Neural cell (in vitro differentiated cells): ENCODE results near the gene GDPD5.

Experiments used
- TF ChIP-seq, protein P1 (sequence below): fragments of 450-650 bp; IDR thresholded peaks from 2 replicates; pipeline ENCODE4 v1.5.1; 2014; ENCODE audit warnings: antibody characterized with exemption, mild to moderate bottlenecking, moderate library complexity; ENCODE audit not compliant: poor library complexity, severe bottlenecking
- TF ChIP-seq, protein P2 (sequence below): IDR thresholded peaks from 2 replicates; pipeline ENCODE4 v1.6.1; 2012; ENCODE audit warnings: borderline replicate concordance

DNA sequence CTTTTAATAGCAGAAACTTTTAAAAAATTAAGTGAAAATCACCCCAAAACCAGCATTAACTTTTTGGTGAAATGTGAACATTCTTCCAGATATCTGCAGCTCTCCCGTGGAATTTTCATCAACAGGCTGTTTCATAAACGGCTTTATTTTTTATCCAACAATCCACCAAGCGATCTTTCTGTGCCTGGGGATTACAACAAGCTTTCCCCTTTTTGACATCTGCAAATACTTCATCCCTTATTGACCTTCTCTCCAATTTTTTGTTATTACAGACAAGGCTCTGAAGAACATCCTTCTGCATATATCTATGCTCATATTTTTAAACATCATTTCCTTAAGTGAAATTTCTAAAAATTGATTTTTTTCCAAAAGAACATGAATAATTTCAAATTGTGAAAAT is 30.5 kb upstream of the GDPD5 start:
- TF ChIP-seq, protein P1, sequence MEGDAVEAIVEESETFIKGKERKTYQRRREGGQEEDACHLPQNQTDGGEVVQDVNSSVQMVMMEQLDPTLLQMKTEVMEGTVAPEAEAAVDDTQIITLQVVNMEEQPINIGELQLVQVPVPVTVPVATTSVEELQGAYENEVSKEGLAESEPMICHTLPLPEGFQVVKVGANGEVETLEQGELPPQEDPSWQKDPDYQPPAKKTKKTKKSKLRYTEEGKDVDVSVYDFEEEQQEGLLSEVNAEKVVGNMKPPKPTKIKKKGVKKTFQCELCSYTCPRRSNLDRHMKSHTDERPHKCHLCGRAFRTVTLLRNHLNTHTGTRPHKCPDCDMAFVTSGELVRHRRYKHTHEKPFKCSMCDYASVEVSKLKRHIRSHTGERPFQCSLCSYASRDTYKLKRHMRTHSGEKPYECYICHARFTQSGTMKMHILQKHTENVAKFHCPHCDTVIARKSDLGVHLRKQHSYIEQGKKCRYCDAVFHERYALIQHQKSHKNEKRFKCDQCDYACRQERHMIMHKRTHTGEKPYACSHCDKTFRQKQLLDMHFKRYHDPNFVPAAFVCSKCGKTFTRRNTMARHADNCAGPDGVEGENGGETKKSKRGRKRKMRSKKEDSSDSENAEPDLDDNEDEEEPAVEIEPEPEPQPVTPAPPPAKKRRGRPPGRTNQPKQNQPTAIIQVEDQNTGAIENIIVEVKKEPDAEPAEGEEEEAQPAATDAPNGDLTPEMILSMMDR: no peak
- TF ChIP-seq, protein P2, sequence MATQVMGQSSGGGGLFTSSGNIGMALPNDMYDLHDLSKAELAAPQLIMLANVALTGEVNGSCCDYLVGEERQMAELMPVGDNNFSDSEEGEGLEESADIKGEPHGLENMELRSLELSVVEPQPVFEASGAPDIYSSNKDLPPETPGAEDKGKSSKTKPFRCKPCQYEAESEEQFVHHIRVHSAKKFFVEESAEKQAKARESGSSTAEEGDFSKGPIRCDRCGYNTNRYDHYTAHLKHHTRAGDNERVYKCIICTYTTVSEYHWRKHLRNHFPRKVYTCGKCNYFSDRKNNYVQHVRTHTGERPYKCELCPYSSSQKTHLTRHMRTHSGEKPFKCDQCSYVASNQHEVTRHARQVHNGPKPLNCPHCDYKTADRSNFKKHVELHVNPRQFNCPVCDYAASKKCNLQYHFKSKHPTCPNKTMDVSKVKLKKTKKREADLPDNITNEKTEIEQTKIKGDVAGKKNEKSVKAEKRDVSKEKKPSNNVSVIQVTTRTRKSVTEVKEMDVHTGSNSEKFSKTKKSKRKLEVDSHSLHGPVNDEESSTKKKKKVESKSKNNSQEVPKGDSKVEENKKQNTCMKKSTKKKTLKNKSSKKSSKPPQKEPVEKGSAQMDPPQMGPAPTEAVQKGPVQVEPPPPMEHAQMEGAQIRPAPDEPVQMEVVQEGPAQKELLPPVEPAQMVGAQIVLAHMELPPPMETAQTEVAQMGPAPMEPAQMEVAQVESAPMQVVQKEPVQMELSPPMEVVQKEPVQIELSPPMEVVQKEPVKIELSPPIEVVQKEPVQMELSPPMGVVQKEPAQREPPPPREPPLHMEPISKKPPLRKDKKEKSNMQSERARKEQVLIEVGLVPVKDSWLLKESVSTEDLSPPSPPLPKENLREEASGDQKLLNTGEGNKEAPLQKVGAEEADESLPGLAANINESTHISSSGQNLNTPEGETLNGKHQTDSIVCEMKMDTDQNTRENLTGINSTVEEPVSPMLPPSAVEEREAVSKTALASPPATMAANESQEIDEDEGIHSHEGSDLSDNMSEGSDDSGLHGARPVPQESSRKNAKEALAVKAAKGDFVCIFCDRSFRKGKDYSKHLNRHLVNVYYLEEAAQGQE: no peak
